Measurements from ENCODE around the gene ARHGEF26.

Gene ARHGEF26

GRCh38 chr3:154168998-154169795 is 48.0 kb downstream of the ARHGEF26 start:
- no peak for DNase-seq

GRCh38 chr3:154169796-154170110 is 48.6 kb downstream of the ARHGEF26 start:
- DNase-seq = no peak

GRCh38 chr3:154170300-154170699 is 49.1 kb downstream of the ARHGEF26 start:
- DNase-seq = no peak

GRCh38 chr3:154175041-154175440 is 53.9 kb downstream of the ARHGEF26 start:
- DNase-seq = no peak

GRCh38 chr3:154176036-154176435 is 54.8 kb downstream of the ARHGEF26 start:
- no peak for DNase-seq

- no peak for DNase-seq
These were observed 56.2 kb downstream of the ARHGEF26 start for GRCh38 chr3:154177406-154177805.

DNA sequence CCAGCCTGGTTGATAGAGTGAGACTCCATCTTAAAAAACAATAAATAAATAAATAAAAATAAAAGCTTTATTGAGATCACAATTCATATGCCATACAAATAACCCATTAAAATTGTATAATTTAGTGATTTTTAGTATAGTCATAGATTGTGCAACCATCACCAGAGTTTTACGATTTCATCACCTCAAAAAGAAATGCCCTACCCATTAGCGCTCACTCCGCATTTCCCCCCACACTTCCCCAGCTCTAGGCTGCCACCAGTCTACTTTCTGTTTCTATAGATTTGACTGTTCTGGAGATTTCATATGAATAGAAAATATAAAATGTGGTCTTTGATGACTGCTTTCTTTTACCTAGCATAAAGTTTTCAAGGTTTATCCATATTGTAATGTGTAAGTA is 57.0 kb downstream of the ARHGEF26 start:
- no peak for DNase-seq

DNA sequence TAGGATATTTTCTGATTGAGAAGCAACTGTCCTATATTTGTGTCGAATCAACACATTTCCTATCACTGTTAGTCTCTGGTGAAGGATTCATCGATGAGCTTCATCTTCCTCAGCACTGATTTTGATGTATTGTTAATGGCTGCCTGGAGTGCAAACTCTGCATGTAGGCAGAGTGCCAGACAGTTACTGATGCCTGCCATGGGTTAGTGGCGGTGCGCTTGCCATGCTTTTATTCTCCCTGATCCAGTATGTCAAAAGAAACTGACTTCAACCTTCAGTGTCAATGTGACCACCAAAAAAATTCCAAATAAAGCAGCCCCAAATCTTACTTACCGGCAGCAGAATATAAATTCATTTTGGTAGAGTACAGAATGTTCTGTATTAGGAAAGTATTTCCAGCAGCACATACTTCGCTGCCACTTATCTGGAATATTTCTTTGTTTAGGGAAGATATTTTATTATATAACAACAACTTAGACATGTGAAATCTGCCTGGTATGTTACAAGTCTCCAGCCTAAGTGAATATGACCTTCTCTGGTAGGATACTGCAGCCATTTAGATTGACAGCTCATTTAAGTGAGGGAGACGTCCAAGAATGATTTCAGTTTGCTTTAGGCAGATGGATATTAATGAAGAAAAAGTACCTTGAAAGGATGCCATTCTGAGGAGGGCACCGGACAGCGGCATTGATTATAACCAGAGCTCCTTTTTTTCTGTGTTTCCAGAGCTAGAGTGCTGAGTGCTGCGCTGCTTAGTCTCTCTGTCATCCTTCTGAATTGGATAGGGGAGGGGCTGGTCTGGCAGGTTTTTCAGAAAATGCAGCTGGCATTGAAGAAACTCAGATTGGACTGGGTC is 59.9 kb downstream of the ARHGEF26 start:
- no peak for DNase-seq

DNA sequence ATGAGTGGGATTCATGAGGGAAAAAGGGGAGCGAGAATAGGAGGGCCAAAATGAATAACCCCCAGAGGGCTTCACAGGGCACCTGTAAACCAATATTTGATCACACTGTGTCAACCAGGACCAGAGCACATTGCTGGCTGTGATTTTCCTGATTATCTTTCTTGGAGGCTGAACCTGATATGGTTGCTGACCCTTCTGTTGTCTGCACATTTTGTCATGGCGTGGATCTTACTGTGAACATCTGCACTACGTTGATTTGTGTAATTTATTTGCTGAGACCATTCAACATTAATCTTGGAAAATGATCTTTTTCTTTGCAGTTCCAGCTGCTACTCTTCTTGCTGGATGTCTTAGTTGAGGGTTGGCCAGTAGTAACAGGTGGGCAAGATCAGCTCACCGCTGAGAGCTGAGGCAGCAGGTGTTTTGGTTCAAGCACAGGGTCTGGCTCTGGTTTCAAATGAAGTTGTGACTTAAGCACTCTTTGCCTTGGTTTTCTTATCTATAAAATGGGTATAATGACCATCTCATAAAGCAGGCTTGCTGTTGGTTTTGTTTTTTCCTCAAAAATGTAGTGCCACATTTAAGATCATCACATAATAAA is 61.2 kb downstream of the ARHGEF26 start:
- DNase-seq = no peak

DNA sequence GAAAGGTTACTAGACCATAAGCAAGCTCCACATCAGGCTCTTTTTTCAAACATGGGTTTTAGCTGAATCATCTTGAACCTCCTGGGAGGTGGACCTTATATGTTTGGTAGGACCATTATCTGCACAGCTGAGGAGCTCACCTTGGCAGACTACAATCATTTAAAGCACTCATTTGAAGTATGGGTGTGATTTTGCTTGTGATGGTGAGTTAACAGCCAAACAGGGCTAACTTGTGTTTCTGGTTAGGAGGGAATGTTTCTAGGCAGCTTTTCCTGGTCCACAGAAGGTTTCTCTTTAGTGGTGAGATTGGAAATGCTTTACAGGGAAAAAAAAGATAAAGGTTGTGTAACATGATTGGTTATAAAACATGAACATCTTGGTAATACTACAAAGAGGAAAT is 61.8 kb downstream of the ARHGEF26 start:
- no peak for DNase-seq

GRCh38 chr3:154184582-154184981 is 63.4 kb downstream of the ARHGEF26 start:
- DNase-seq = no peak

- DNase-seq = no peak
These were observed 67.2 kb downstream of the ARHGEF26 start for GRCh38 chr3:154188437-154188836.

DNA sequence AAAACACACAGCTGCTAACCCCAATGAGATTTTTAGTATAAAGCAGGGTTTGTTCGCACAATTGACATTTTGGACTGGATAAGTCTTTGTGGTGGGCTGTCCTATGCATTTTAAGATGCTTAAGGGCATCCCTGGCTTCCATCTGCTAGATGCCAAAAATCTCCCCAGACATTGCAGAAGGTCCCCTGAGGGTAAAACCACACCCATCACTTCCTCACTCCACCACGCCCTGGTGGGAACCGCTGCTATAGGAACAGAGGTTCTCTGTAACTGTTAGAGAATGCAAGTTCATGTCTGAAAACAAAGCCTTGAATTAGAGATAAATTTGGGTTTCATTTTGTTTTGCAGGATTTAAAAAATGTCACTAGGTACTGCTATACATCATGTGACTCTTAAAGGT is 67.7 kb downstream of the ARHGEF26 start:
- DNase-seq = no peak

GRCh38 chr3:154191520-154191919 is 70.3 kb downstream of the ARHGEF26 start:
- no peak for DNase-seq

GRCh38 chr3:154192225-154192624 is 71.0 kb downstream of the ARHGEF26 start:
- no peak for DNase-seq

DNA sequence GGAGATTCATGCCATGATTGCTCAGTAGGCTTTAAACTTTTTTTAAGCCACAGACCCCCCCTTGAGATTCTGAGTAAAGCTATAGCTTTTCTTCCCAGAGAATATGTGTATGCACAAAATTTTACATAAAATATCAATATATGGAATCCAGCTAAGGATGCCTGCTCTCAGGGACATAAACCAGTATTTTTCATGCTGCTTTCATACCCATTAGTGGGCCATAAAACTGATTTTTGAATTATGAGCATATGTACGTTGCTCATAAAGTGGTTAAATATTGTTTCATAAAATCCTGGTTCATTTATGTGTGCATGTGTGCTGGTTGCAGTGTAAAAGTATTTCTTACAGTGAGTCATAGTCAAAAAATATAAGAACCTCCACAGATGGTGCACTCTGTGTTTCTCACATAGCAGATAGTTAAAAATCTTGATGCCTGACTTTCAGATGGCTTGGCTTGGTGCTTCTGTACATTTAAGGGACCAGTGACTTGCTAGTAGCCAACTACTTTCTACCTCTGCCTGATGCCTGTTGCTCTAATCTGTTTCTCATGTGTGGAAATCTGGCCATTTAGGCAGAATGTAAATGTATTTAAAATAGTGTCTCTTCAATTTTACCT is 71.9 kb downstream of the ARHGEF26 start:
- DNase-seq = no peak

DNA sequence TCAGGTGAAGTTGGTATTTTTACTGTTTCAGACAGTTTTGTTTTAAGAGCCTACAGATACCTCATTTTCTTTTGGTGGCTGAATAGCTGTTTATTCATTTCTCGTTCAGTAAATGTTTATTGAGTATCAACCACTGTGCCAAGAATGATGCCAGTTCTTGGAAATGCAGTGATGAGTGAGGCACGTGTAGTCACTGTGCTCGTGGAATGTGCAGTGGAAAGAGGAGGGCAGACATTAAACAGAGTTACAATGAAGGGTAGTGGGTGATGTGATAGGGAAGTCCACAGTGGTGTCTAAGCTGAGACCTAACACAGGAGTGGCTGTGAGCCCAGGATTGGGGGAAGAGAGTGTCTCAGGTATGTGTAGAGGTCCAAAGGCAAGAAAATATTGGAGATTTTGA is 73.7 kb downstream of the ARHGEF26 start:
- no peak for DNase-seq

- no peak for DNase-seq
These were observed 74.6 kb downstream of the ARHGEF26 start for GRCh38 chr3:154195620-154196356.

DNA sequence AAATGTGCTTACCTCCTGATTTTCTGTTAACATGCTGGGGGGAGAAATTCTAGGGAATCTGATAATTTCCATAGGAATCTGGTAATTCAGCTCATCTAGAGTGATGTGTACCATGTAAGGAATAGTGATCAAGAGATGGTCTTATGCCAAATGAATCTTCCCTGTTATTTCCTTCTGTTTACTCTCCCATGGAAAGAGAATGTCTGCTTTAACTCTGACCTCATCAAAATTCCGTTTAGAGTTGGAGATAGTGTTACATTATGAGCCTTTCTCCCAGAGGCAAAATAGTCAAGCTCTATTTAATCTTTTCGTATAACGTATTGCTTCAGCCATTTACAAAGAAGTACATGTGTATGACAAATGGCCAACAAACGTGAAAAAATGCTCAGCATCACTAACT is 76.6 kb downstream of the ARHGEF26 start:
- no peak for DNase-seq

- DNase-seq = no peak
These were observed 88.3 kb downstream of the ARHGEF26 start for GRCh38 chr3:154209499-154209898.

DNA sequence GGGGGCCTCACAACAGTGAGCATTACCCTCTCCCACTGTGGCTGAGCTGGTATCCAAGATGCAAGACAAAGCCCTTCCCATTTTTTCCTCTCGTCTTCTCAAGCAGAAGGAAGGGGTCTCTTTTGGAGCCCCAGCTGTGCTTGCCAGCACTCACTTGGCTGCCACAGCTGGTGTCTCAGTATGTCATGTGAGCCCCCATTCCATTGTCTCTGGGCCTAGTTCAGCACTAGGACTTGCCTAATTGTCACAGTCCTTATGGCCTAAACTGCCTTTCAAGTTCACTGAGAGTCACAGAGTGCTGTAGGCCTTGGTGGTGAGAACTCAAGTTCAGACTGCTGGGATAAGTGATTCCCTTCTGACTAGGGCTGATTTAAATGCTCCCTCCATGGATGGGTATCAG is 89.8 kb downstream of the ARHGEF26 start:
- DNase-seq = no peak

DNA sequence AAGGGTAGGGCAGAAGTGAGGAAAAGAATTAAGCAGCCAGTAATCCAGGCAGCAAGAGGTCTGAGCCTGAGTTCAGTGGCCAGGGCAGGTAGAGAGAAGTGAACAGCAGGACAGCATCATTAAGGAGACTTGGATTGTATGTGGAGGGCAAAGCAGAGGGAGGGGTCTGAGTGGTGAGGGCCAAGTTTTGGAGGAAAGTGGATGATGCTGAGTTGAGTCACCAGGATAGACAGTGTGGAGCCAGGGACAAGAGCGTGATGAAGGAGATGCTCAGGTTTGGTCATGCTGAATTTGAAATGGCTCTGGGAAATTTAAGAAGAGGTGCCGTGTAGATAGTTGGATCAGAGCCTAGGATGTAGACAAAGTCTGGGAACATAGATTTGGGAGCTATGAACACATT is 93.1 kb downstream of the ARHGEF26 start:
- no peak for DNase-seq

DNA sequence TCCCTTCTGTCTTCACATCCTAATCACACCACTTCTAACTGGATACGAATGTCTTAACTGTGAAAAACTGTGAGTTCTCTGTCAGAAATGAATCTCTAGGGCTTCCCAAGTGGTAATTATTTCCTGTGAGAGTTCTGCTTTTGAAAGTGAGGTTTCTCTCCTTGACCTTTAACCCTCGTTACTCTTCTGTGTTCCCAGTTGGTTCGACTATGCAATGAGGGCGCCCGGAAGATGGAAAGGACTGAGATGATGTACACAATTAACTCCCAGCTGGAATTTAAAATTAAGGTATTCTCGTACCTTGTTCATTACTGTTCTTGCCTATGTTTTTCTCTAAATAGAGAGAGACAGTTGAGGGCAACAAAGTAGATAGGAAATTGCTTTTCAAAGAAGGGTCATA is 96.5 kb downstream of the ARHGEF26 start:
- no peak for DNase-seq

Data from NCI-H526 treated with DMSO at 0.1 percent for 48 hours (cell line).